Measurements from ENCODE around the gene SUMO3.

Gene SUMO3

GRCh38 chr21:44765231-44766013 is 52.4 kb downstream of the SUMO3 start:
- Histone ChIP-seq H3K27me3 (ENCODE audit: low read depth) (no peaks in the 10 kb centered on the region), H3K9me3 (no peaks in the 10 kb centered on the region), H3K4me1 (no peaks in the 10 kb centered on the region), H3K36me3 (replicated peaks) (peaks cover 6% of the 10 kb centered on the region), H3K4me3 (no peak overlapping the region)
- in situ Hi-C loops (cut with MboI; ENCODE audit: low sequenced_read_pairs), result no loop called here
- DNase-seq (ENCODE audit: low spot score in 2 of 2), result no peak

- Histone ChIP-seq H3K4me1 (no peaks in the 10 kb centered on the region), H3K4me3 (no peak overlapping the region), H3K36me3 (replicated peaks) (0 out of 2 replicates have a peak, but pooled peaks cover 1% of the 10 kb centered on the region), H3K27me3 (ENCODE audit: low read depth) (no peaks in the 10 kb centered on the region), H3K9me3 (no peaks in the 10 kb centered on the region)
- in situ Hi-C loops (cut with MboI; ENCODE audit: low sequenced_read_pairs), result no loop called here
- peak in 1 of 2 experiments; percentile 43 for DNase-seq (ENCODE audit: low spot score in 2 of 2)
Measured at GRCh38 chr21:44764319-44765230, 53.3 kb downstream of the SUMO3 start.

GRCh38 chr21:44763451-44764318 is 54.2 kb downstream of the SUMO3 start:
- DNase-seq (ENCODE audit: low spot score in 2 of 2), result no peak
- H3K4me1 ChIP-seq, result no peaks in the 10 kb centered on the region
- in situ Hi-C loops (cut with MboI; ENCODE audit: low sequenced_read_pairs), result no loop called here

GRCh38 chr21:44763050-44763378 is 54.8 kb downstream of the SUMO3 start:
- in situ Hi-C loops (cut with MboI; ENCODE audit: low sequenced_read_pairs), result no loop called here

More at GRCh38 chr21:44763451-44764318, 54.2 kb downstream of the SUMO3 start:
- H3K27me3 ChIP-seq (ENCODE audit: low read depth), result no peaks in the 10 kb centered on the region
- no peak overlapping the region for H3K4me3 ChIP-seq
- no peaks in the 10 kb centered on the region for H3K36me3 ChIP-seq (replicated peaks)
- H3K9me3 ChIP-seq, result no peaks in the 10 kb centered on the region

GRCh38 chr21:44762221-44763049 is 55.4 kb downstream of the SUMO3 start:
- Histone ChIP-seq H3K27me3 (ENCODE audit: low read depth) (no peaks in the 10 kb centered on the region), H3K4me1 (no peaks in the 10 kb centered on the region), H3K9me3 (no peaks in the 10 kb centered on the region), H3K36me3 (replicated peaks) (no peaks in the 10 kb centered on the region), H3K4me3 (no peak overlapping the region)
- no peak for DNase-seq (ENCODE audit: low spot score in 2 of 2)
- in situ Hi-C loops (cut with MboI; ENCODE audit: low sequenced_read_pairs), result no loop called here

More at GRCh38 chr21:44763050-44763378, 54.8 kb downstream of the SUMO3 start:
- H3K27me3 ChIP-seq (ENCODE audit: low read depth), result no peaks in the 10 kb centered on the region
- H3K4me3 ChIP-seq, result no peak overlapping the region
- no peaks in the 10 kb centered on the region for H3K9me3 ChIP-seq
- DNase-seq (ENCODE audit: low spot score in 2 of 2), result no peak
- no peaks in the 10 kb centered on the region for H3K36me3 ChIP-seq (replicated peaks)
- no peaks in the 10 kb centered on the region for H3K4me1 ChIP-seq

GRCh38 chr21:44761747-44762208 is 56.1 kb downstream of the SUMO3 start:
- Histone ChIP-seq H3K4me1 (no peaks in the 10 kb centered on the region), H3K4me3 (no peak overlapping the region)
- in situ Hi-C loops (cut with MboI; ENCODE audit: low sequenced_read_pairs), result no loop called here

GRCh38 chr21:44761011-44761729 is 56.7 kb downstream of the SUMO3 start:
- peak in 1 of 2 experiments; percentile 52 for DNase-seq (ENCODE audit: low spot score in 2 of 2)
- Histone ChIP-seq H3K36me3 (replicated peaks) (no peaks in the 10 kb centered on the region), H3K4me1 (no peaks in the 10 kb centered on the region), H3K27me3 (ENCODE audit: low read depth) (no peaks in the 10 kb centered on the region), H3K9me3 (no peaks in the 10 kb centered on the region), H3K4me3 (no peak overlapping the region)
- in situ Hi-C loops (cut with MboI; ENCODE audit: low sequenced_read_pairs), result no loop called here

More at GRCh38 chr21:44761747-44762208, 56.1 kb downstream of the SUMO3 start:
- no peaks in the 10 kb centered on the region for H3K27me3 ChIP-seq (ENCODE audit: low read depth)
- H3K9me3 ChIP-seq, result no peaks in the 10 kb centered on the region
- DNase-seq (ENCODE audit: low spot score in 2 of 2), result no peak
- H3K36me3 ChIP-seq (replicated peaks), result no peaks in the 10 kb centered on the region

GRCh38 chr21:44760376-44760775 is 57.5 kb downstream of the SUMO3 start:
- H3K9me3 ChIP-seq, result no peaks in the 10 kb centered on the region
- no peaks in the 10 kb centered on the region for H3K36me3 ChIP-seq (replicated peaks)
- no peak overlapping the region for H3K4me3 ChIP-seq
- H3K27me3 ChIP-seq (ENCODE audit: low read depth), result no peaks in the 10 kb centered on the region
- in situ Hi-C loops (cut with MboI; ENCODE audit: low sequenced_read_pairs), result no loop called here
- no peak for DNase-seq (ENCODE audit: low spot score in 2 of 2)
- H3K4me1 ChIP-seq, result no peaks in the 10 kb centered on the region

- in situ Hi-C loops (cut with MboI; ENCODE audit: low sequenced_read_pairs), result no loop called here
- Histone ChIP-seq H3K36me3 (replicated peaks) (no peaks in the 10 kb centered on the region), H3K4me1 (no peaks in the 10 kb centered on the region), H3K9me3 (no peaks in the 10 kb centered on the region), H3K4me3 (no peak overlapping the region), H3K27me3 (ENCODE audit: low read depth) (no peaks in the 10 kb centered on the region)
- DNase-seq (ENCODE audit: low spot score in 2 of 2), result no peak
Measured at GRCh38 chr21:44759628-44760285, 58.1 kb downstream of the SUMO3 start.

GRCh38 chr21:44758781-44759627 is 58.9 kb downstream of the SUMO3 start:
- H3K36me3 ChIP-seq (replicated peaks), result no peaks in the 10 kb centered on the region
- H3K4me3 ChIP-seq, result no peak overlapping the region
- DNase-seq (ENCODE audit: low spot score in 2 of 2), result no peak
- H3K27me3 ChIP-seq (ENCODE audit: low read depth), result no peaks in the 10 kb centered on the region
- H3K9me3 ChIP-seq, result no peaks in the 10 kb centered on the region
- no peaks in the 10 kb centered on the region for H3K4me1 ChIP-seq
- in situ Hi-C loops (cut with MboI; ENCODE audit: low sequenced_read_pairs), result no loop called here

GRCh38 chr21:44758141-44758561 is 59.7 kb downstream of the SUMO3 start:
- H3K4me3 ChIP-seq, result no peak overlapping the region
- no peak for DNase-seq (ENCODE audit: low spot score in 2 of 2)
- H3K36me3 ChIP-seq (replicated peaks), result no peaks in the 10 kb centered on the region
- H3K27me3 ChIP-seq (ENCODE audit: low read depth), result no peaks in the 10 kb centered on the region
- in situ Hi-C loops (cut with MboI; ENCODE audit: low sequenced_read_pairs), result no loop called here
- no peaks in the 10 kb centered on the region for H3K4me1 ChIP-seq
- no peaks in the 10 kb centered on the region for H3K9me3 ChIP-seq
